Eye (tissue), 1 donor: ENCODE measurements around the gene ATF6.
A peak's percentile ranks its signal among the peaks of the same experiment; 100 is the strongest.

Experiments
- DNase-seq: peaks from one replicate; pipeline ENCODE4 v3.0.0-alpha.2; 2015

The ATF6 gene

DNA sequence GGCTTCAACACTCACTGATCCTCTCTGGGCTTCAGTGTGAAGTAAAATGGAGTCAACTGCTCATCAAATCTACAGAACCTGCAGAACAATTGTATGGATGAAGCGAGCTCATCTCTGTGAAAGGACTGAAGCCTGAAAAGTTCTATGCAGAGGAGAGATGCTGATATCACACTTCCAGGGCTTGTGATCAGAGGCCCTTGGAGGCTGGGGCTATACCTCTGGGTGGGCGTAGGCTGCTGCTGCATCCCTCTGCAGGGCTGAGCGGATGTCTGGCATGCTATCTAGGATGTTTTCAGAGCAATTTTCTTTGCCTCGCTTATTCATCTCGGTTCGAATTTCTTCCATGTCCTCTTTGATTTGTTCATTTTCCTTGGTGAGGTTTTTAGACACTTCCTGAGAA is 240.0 kb downstream of the ATF6 start:
- DNase-seq: no peak

DNA sequence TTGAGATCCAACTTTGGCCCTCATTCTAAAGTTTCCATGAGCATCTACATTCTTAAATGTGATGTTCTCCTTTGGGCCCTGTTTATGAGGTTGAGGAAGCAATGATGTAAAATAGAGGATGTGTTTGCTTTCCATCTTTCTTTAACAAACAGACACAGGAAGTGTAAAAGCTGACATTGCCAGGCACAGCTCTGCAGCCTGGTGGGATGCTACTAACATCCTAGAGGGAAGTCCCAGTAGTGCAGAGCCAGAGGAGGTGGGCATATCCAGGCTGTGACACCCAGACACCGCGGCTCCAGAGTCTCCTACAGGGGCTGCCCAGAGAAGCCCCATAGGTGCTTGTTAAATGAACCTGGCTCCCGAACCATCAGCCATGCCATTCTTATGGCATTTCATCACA is 241.3 kb downstream of the ATF6 start:
- DNase-seq: no peak

- DNase-seq: no peak
Measured at GRCh38 chr1:162008799-162009198, 242.7 kb downstream of the ATF6 start.

GRCh38 chr1:162009501-162010174 is 243.5 kb downstream of the ATF6 start:
- DNase-seq: no peak

- no peak for DNase-seq
Measured at GRCh38 chr1:162010175-162010506, 244.0 kb downstream of the ATF6 start.

GRCh38 chr1:162011337-162012012 is 245.4 kb downstream of the ATF6 start:
- peak; percentile 52 for DNase-seq

GRCh38 chr1:162013289-162013688 is 247.2 kb downstream of the ATF6 start:
- DNase-seq: no peak
